Hematopoietic multipotent progenitor cell treated with erythropoietin and hydrocortisone succinate and interleukin-3 and kit ligand, for 8 days (in vitro differentiated cells): ENCODE data around the gene RAPGEF6.

Experiments
- DNase-seq: peaks from one replicate; pipeline ENCODE4 v3.0.0-alpha.2; 2015

The RAPGEF6 gene

GRCh38 chr5:131536850-131537448 is 98.1 kb downstream of the RAPGEF6 start:
- no peak for DNase-seq

- no peak for DNase-seq
Observed at GRCh38 chr5:131536211-131536826, 98.7 kb downstream of the RAPGEF6 start.

- DNase-seq = no peak
Observed at GRCh38 chr5:131534974-131535373, 100.1 kb downstream of the RAPGEF6 start.

- no peak for DNase-seq
Observed at GRCh38 chr5:131533836-131534235, 101.2 kb downstream of the RAPGEF6 start.

GRCh38 chr5:131532031-131532640 is 102.9 kb downstream of the RAPGEF6 start:
- DNase-seq = no peak

GRCh38 chr5:131530706-131531331 is 104.2 kb downstream of the RAPGEF6 start:
- DNase-seq = no peak

GRCh38 chr5:131528682-131529081 is 106.3 kb downstream of the RAPGEF6 start:
- DNase-seq = peak; percentile 29

GRCh38 chr5:131525805-131526204 is 109.2 kb downstream of the RAPGEF6 start:
- no peak for DNase-seq

GRCh38 chr5:131524431-131524830 is 110.6 kb downstream of the RAPGEF6 start:
- DNase-seq = no peak

GRCh38 chr5:131523500-131524185 is 111.4 kb downstream of the RAPGEF6 start:
- no peak for DNase-seq

- no peak for DNase-seq
Observed at GRCh38 chr5:131521252-131521651, 113.8 kb downstream of the RAPGEF6 start.

GRCh38 chr5:131515348-131515747 is 119.7 kb downstream of the RAPGEF6 start:
- DNase-seq = no peak

- DNase-seq = peak; percentile 31
Observed at GRCh38 chr5:131514316-131515283, 120.4 kb downstream of the RAPGEF6 start.

GRCh38 chr5:131513780-131514179 is 121.2 kb downstream of the RAPGEF6 start:
- DNase-seq = no peak

GRCh38 chr5:131511934-131512333 is 123.1 kb downstream of the RAPGEF6 start:
- DNase-seq = no peak

GRCh38 chr5:131509801-131510200 is 125.2 kb downstream of the RAPGEF6 start:
- DNase-seq = no peak

- DNase-seq = no peak
Observed at GRCh38 chr5:131505237-131505908, 129.7 kb downstream of the RAPGEF6 start.

GRCh38 chr5:131496400-131496713 is 138.7 kb downstream of the RAPGEF6 start:
- no peak for DNase-seq

- DNase-seq = no peak
Observed at GRCh38 chr5:131495536-131496399, 139.3 kb downstream of the RAPGEF6 start.

GRCh38 chr5:131491749-131492148 is 143.3 kb downstream of the RAPGEF6 start:
- no peak for DNase-seq

GRCh38 chr5:131488463-131488862 is 146.6 kb downstream of the RAPGEF6 start:
- no peak for DNase-seq
